TTC549 (cell line): ENCODE results near the gene SIRT7.

ENCODE experiments used
- FAIRE-seq: peaks from 2 replicates; lab custom pipeline; 2012; peaks lifted over from hg19 to GRCh38; lab: Jason Lieb, UNC

Gene SIRT7

DNA sequence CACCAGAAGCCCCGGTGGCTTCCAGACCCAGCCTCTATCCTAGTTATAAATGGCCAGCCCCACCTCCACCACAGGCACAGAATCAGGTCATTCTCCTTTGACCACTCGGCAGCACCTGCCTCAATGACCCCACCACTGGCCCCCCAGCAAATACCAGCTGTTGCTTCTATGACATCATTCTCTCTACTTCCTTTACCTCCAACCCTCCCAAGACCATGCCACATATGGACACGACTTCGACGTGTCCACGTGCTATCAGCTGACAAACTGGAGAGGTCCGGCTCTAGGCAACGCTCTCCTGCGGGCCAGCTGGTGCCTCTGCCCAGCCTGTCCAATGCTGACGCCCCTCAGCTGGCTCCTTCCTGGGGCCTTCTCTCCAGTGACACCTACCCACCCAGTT, 32.5 kb downstream of the SIRT7 start:
- FAIRE-seq, result no peak

DNA sequence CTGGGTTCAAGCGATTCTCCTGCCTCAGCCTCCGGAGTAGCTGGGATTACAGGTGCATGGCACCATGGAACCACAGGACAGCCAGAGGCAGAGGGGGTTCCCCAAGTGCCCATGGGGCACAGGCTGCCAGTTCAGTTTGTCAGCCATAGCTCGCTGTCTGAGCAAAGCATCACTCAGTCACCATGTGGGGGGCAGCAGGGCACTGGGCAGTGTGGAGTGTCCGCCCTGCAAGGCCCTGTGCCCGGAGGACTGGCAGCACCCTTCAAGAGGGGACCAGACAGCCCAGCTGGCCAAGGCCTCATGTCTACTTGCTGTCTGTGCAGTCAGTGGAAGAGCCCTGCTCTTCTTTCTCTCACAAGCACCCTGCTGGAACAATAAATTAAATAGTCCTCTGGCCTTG, 33.0 kb downstream of the SIRT7 start:
- FAIRE-seq, result no peak

DNA sequence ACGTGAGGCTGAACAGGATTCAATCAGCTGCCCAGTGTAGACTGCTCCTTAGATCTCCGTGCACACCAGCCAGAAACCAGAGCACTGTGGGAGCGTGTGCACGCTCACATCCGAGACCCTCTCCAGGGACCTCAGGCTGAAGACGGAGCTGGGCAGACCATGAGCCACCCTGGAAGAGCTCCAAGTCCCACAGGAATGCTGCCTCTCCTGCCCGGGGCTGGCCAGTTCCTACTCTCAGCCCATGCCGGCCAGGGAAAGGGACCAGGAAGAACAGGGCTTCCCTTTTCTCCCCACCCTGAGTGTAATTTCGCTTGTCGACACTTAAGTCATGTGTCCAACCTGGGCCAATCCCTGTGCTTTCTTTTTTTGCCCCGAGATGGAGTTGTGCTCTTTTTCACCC, 33.5 kb downstream of the SIRT7 start:
- FAIRE-seq, result no peak

DNA sequence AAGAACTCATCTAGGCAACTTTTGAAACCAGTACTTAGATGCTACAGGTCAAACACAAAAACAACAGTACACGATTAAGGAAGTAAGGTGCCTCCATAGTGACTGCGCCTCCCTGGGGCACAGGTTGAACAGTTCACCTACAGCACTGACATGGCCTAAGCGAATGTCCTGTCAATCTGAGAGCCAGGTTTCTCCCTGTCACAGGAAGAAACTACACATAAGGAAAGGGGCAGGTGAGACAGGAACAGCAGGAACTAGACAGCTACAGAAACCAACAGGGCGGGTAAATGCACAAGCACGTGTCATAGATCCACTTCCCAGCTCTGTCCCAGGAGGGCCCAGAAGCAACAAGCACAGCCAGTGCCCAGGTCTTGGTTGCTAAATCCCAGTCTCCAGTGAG, 38.9 kb downstream of the SIRT7 start:
- no peak for FAIRE-seq

DNA sequence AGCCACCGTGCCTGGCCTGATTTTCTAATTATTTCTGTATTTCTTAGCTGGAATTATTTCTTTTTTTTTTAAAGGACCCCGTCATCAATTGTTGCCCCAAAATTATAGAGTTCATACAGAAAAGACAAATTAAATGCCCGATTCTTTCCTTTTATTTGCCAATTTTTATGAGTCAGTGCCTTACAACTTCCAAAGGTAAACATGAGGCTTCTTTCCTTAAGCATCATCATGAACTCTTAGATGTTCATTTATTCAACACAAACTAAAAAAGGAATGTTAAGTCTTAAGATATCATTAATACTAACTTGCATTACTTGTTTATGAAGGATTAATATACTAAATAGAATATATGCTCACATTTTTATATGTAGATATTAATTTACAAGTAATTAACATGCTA, 39.7 kb downstream of the SIRT7 start:
- FAIRE-seq, result no peak

- no peak for FAIRE-seq
Measured at GRCh38 chr17:81877569-81877968, 40.4 kb downstream of the SIRT7 start.

GRCh38 chr17:81871387-81872230, 46.4 kb downstream of the SIRT7 start:
- FAIRE-seq, result no peak

GRCh38 chr17:81870981-81871386, 47.0 kb downstream of the SIRT7 start, which contains the start of gene ARHGDIA:
TSS of gene ARHGDIA (minus strand) at chr17:81871337. CDS start at chr17:81869930, 1,407 bp downstream.
- no peak for FAIRE-seq

DNA sequence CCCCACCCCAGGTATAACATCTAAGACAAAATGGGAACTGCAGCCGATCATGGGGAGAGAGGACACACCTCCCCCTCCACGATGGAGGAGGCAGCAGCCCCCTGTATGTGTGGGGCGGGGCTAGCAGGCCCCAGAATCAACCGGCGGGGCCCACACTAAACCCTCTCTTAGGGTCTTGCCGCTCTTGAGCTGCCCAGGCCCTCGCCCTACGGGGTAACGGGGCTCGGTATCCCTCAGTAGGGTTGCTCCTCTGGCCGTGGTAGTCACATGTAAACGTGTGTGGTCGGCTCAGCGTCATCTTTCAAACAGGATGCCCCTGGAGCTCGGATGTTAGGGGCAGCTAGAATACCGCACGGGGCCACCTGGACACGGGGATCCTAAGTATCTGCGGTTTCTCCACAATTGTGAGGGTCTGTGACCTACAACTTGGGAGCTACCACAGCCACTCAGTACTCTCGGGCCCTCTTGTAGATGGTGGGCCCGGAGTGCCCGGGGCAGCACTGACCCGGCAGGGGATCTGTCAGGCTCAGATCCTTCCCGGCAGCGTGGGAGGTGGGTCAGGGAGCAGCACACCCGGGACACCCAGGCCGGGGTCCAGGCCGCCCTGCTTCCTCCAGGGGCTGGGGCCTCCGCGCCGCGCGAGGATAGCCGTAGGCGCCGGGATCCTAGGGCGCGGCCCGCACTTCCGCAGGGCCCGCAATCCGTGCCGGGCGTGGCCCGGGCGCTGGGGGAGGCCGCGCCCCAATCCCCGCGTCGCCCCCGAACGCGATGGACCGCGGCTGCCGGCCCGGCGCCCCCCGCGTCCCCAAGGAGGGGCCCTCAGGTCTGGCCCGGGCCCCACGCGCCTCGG, 47.6 kb downstream of the SIRT7 start:
- no peak for FAIRE-seq

DNA sequence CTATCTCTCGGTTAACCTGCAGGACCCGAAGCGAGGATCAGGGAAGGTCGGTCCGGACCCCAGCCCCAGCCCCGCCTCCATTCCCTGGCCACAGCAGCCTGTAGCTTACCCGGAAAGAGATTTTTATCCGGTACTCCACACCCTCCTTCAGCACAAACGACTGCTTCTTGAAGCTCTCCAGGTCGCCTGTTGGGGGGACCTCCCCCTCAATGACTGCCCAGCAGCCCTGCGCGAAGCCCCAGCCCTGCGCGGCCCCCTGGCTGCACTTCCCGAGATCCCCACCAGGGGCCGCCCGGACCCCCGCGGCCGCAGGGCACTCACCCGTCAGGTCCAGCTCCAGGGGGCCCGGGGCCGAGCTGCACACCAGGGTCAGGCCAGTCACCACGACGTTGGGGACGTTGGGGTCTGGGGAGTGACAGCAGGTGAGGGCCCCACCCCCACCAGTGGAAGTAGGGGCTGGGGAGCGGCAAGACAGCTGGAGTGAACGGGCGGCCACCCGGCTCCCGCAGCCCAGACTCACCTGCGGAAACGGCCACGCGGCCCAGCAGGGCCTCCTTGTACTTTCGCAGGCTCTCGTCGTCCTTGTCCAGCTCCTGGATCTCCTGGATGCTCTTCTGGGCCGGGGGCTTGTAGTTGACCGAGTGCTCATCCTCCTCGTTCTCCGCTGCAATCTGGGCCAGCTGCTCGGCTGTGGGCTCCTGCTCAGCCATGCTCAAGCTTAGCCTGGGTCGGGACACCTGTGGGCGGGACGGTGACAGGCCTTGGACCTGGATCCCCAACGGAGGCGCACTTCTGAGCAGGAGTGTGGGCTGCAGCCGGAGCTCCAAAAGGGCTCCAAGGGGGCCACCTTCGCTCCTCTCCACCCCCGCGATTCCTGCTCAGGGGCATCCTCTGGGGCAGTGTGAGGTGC, 48.5 kb downstream of the SIRT7 start:
- FAIRE-seq, result no peak

GRCh38 chr17:81868674-81869220, 49.2 kb downstream of the SIRT7 start:
- FAIRE-seq, result no peak

DNA sequence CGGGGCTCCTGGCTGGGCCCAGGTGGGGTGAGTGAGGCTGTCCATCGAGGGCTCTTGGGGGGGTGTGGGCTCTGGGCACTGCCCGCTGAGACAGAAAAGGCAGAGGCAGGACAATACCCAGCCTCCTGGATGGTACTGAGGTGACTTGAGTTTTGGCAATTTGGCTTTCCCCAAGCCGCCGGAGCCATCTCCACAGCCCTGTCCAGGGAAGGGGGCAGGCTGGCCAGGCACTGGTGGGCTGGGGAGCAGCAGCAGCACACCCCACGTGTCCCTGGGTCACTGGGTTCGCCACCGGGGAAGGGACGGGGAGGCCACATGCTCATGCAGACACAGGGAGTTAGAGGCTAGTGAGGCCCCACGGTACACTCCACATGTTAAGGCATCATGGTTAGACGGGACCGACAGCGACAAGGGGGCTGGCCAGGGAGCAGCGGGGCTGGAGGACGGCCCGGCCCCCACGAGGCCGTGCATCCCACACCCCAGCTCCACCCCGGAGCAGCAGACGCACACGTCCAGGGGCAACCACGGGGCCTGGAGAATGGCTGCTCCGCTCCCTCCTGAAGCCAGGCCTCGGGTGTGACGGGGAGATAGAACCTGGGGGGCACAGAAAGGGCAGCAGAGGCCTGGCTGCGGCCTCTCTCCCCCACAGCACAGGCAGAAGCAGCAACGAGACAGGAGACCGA, 49.8 kb downstream of the SIRT7 start:
- FAIRE-seq, result no peak

DNA sequence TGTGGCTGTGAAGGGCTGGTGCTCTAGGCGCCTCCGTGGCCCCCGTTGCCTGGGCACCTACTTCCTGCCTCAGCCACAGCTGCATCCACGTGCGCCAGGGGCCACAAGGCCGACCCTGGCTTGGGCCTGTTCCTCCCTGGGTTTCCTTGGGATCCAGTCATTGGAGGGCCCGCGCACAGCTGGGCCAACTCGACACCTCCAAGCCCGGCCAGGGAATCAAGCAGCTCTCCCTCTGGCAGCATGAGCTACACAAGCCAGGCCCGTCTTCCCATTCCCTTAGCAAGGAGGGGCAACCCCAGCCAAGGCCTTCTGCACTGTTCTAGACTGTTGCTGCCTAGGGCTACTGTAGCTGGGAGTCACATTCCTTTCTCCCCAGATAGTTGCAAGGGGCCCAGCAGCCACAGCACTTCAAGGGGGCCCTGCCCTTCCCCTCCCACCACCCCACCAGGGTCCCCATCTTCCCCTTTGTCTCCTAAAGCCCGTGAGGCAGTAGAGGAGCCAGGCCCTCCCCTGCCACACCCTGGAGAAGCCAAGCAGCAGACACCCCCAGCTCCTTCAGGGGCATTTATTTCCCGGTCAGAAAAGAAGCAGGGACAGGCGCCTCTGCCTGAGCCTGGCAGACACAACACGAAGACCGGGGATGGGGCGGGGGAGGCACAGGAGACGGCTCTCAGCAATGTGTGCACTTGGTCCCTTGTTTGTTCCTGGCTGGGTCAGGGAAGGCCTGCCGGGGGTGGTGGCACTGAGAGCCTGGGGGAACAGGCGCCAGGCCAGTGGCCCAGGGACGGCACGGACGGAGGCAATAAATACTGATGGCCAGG, 50.6 kb downstream of the SIRT7 start:
- no peak for FAIRE-seq

- no peak for FAIRE-seq
Measured at GRCh38 chr17:81866440-81867169, 51.4 kb downstream of the SIRT7 start.

DNA sequence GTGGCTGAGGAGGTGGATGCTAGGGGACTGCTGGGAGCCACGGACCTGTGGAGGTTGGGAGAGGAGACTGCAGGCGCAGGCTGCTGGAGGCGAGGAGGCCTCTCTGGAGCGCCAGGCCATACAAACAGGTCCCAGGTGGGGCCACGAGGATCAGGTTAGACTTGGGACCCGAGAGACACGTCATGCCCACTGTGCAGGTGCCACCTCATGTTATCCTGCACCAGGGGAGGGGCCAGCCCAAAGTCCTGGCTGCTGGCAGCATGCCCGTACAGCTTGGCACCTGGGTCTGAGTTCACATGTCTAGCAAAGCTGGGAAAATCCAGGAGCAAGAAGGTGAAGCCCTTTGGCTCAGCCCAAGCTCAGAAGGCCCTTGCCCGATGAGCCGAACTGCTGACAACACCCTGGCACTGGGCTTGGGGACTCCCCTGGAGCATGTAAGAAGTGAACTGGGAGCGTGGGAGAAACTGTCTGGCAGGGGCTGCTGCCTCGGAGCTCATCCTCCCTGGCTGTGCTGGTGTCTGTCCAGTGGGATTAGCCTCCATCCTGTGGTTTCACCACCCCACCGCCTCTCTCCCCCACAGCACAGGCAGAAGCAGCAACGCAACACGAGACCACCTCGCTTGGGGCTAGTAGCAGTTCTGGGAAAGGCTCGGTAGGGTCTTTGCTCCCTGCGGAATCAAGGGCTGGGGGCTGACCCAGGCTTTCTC, 52.1 kb downstream of the SIRT7 start:
- no peak for FAIRE-seq

DNA sequence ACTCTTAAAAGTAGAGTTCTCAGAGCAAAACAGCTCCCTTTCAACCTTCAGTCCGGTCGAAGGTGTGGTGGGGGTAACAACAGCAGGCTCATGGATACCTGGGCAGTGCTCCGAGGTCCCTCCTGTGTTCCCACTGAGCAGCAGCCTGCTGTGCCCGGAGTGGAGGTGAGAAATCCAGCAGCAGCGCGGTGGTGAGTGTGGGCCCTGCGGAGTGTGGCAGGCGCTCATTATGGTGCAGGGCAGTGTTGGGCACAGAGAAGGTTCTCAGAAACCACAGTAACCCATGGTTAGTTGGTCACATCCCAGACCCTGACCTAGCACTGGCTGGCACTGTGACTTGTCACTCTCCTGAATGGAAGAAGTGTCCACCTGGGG, 52.6 kb downstream of the SIRT7 start:
- FAIRE-seq, result no peak

- no peak for FAIRE-seq
Measured at GRCh38 chr17:81863833-81864768, 53.9 kb downstream of the SIRT7 start.

DNA sequence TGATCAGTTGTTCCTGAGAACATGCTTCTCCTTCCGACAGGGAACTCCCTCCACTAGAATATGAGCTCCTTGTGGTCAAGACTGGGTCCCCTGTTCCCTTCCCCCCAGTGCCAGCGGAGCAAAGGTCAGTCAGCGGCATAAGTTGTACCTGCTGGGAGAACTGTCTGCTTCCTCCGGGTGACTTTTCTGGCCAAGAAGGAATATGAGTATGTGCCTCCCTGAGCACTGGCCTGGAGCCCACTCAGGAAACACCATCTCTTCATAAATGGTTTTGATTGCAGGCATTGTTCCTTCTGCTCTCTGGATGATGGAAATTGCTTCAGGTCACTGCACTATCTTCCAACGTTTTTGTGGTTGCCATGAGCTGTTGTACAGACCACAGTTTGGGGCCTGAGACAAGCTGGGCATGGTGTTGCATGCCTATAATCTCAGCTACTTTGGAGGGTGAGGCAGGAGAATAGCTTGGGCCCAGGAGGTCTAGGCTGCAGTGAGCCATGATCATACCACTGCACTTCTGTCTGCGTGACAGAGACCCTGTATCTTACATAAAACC, 54.8 kb downstream of the SIRT7 start:
- FAIRE-seq, result no peak
